Cardiac muscle cell (in vitro differentiated cells and primary cell): Measurements from ENCODE around the gene ZNF587B. TPM values are rescaled to one million over a fixed set of nuclear protein-coding genes. Genes with fewer than 3 reads are reported as not detected.
"Not testable (repeated sequence)": the region's sequence is repeated elsewhere in the genome, so short reads cannot be mapped to it uniquely, and the experiment has no call there.

ENCODE experiments used
- DNase-seq, 2 donors: peaks; one replicate each; pipeline versions ENCODE4 v3.0.0 to v3.0.0-alpha.2; 2010 to 2017; ENCODE audit warnings: low read depth in 1 of 2, low spot score in 1 of 2
- H3K27ac ChIP-seq: fragments of 200-600 bp; sonication (generic); 2 replicates; pipeline ENCODE4 v1.5.1; 2016
- H3K27me3 ChIP-seq: fragments of 200-600 bp; sonication (generic); 2 replicates; pipeline ENCODE4 v1.6.0; 2016; ENCODE audit warnings: control low read depth
- H3K36me3 ChIP-seq: fragments of 200-600 bp; sonication (generic); 2 replicates; pipeline ENCODE4 v1.5.1; 2016; ENCODE audit warnings: control low read depth
- H3K4me1 ChIP-seq: fragments of 200-600 bp; sonication (generic); 2 replicates; pipeline ENCODE4 v1.8.1; 2017; ENCODE audit warnings: low read depth, mild to moderate bottlenecking, mixed run types
- H3K4me3 ChIP-seq: fragments of 200-600 bp; sonication (generic); 2 replicates; pipeline ENCODE4 v1.5.1; 2016; ENCODE audit warnings: mild to moderate bottlenecking
- H3K9me3 ChIP-seq: fragments of 200-600 bp; sonication (generic); 2 replicates; pipeline ENCODE4 v1.5.1; 2017; ENCODE audit warnings: low read depth, mild to moderate bottlenecking, control low read depth
- CTCF ChIP-seq: IDR thresholded peaks from 2 replicates; pipeline ENCODE4 v1.5.1; 2012; ENCODE audit warnings: low read depth, mild to moderate bottlenecking, low read length
- polyA plus RNA-seq: library from polyadenylated mRNA; unstranded; fragments of >200 nt; fragmentation: Nextera tagmentation; extraction: Ambion mirVana; gene quantifications from 2 replicates; pipeline ENCODE4 v1.2.1, GENCODE V29; 2016
- total RNA-seq: library from RNA; depleted of rRNA; stranded (reverse); fragments of >200 nt; gene quantifications from 2 replicates; pipeline ENCODE4 v1.2.3, GENCODE V29; 2016

Gene ZNF587B
- total and polyA plus RNA-seq, 2 experiments from 2014 or later = 2.8 to 12.9 TPM

DNA sequence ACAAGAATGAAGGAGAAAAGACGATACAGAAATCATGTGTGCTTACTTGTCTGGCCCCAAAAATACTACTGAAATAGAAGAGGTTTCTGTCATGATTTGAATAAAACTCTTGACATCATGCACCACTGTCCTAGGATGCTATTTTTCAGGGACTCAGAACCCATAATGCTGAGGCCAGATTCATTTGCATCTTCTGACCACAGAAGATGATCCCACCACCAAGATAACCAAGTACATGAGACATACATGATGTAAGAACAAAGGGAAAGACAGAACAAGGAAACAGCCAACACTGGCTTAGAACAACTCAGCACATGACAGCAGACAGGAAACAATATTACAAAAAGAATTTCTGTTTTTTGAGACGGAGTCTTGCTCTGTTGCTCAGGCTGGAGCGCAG lies 17.9 kb upstream of the ZNF587B start:
- Histone ChIP-seq H3K9me3 (no peaks in the 10 kb centered on the region), H3K4me1 (peaks cover 9% of the 10 kb centered on the region), H3K27ac (no peak overlapping the region)

DNA sequence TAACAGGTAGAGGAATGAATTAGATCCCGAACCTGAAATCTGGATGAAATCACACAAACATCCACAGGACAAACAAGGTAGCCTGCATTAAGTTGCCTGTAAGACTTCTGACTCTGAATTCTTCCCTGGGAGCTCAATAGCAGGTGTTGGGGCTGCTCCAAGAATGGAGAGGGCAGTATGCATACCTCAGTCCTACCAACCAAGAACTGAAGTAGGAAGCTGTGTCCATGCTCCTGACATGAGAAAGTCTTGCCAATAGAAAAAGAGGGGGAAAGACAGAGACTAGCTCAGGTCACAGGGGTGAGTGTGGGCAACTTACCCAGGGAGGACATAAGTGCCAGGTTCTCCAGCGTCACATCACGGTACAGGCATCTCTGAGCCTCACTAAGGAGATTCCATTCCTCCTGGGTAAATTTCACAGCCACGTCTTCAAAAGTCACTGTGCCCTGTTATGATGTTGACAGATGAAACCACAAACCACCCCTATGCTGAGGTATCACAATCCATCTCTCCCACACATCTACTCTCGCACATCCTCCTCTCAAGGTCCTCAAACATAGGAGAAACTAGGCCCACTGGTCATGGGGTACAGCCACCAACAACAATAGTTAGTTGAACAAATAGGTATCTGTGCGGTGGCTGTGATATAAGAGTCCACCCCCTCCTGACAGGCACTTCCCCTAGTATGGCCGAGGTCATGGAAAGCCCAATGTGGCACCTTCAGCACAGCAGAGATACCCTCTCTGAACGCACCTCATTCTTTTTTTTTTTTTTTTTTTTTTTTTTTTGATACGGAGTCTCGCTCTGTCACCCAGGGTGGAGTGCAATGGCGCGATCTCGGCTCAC lies 16.9 kb upstream of the ZNF587B start:
- H3K9me3 ChIP-seq, H3K36me3 ChIP-seq, H3K4me1 ChIP-seq, H3K27me3 ChIP-seq, H3K27ac ChIP-seq, H3K4me3 ChIP-seq, DNase-seq: not testable (repeated sequence)

More for the DNA sequence above, 17.9 kb upstream of the ZNF587B start:
- peak in 1 of 2 donors; percentile 21 for DNase-seq
- TF ChIP-seq CTCF = no peak
- Histone ChIP-seq H3K27me3 (no peaks in the 10 kb centered on the region), H3K36me3 (peaks cover 6% of the 10 kb centered on the region), H3K4me3 (no peak overlapping the region)

- DNase-seq = peak; percentile 6 to 20
- no peak for TF ChIP-seq CTCF
- Histone ChIP-seq H3K36me3 (peaks cover 6% of the 10 kb centered on the region), H3K9me3 (no peaks in the 10 kb centered on the region), H3K4me1 (peaks cover 9% of the 10 kb centered on the region), H3K27ac (peak overlapping the region; percentile 87), H3K27me3 (no peaks in the 10 kb centered on the region), H3K4me3 (peak overlapping the region; percentile 73)
Observed at GRCh38 chr19:57813919-57814504, 16.1 kb upstream of the ZNF587B start.

- Histone ChIP-seq H3K27ac (peak within 1 kb of the TSS; percentile 87), H3K4me3 (peak within 1 kb of the TSS; percentile 73), H3K36me3 (peaks cover 3% of the 10 kb centered on the region), H3K4me1 (peaks cover 9% of the 10 kb centered on the region), H3K27me3 (no peaks in the 10 kb centered on the region), H3K9me3 (no peaks in the 10 kb centered on the region)
- no peak for TF ChIP-seq CTCF
- peak; percentile 93 to 96 for DNase-seq
Observed at GRCh38 chr19:57814505-57815246, 15.4 kb upstream of the ZNF587B start, which contains the start of gene ZNF552. Gene ZNF552 (minus strand): TSS chr19:57814913. CDS start chr19:57814743, 170 bp downstream.

GRCh38 chr19:57815247-57816075 lies 14.6 kb upstream of the ZNF587B start:
- no peak for TF ChIP-seq CTCF
- H3K27ac ChIP-seq = peak overlapping the region; percentile 87
- H3K4me1 ChIP-seq = peaks cover 3% of the 10 kb centered on the region
- H3K36me3 ChIP-seq = no peaks in the 10 kb centered on the region
- H3K27me3 ChIP-seq = no peaks in the 10 kb centered on the region
- no peaks in the 10 kb centered on the region for H3K9me3 ChIP-seq
- DNase-seq = no peak
- peak overlapping the region; percentile 73 for H3K4me3 ChIP-seq
